HG03432 (cell line): ENCODE results near the gene PGA4.

Experiments
- ATAC-seq: cut with Tn5 transposase; IDR thresholded peaks from one replicate; pipeline ENCODE4 v1.9.1; 2021; ENCODE audit warnings: mild to moderate bottlenecking, moderate library complexity; ENCODE audit not compliant: unreplicated experiment

The PGA4 gene

DNA sequence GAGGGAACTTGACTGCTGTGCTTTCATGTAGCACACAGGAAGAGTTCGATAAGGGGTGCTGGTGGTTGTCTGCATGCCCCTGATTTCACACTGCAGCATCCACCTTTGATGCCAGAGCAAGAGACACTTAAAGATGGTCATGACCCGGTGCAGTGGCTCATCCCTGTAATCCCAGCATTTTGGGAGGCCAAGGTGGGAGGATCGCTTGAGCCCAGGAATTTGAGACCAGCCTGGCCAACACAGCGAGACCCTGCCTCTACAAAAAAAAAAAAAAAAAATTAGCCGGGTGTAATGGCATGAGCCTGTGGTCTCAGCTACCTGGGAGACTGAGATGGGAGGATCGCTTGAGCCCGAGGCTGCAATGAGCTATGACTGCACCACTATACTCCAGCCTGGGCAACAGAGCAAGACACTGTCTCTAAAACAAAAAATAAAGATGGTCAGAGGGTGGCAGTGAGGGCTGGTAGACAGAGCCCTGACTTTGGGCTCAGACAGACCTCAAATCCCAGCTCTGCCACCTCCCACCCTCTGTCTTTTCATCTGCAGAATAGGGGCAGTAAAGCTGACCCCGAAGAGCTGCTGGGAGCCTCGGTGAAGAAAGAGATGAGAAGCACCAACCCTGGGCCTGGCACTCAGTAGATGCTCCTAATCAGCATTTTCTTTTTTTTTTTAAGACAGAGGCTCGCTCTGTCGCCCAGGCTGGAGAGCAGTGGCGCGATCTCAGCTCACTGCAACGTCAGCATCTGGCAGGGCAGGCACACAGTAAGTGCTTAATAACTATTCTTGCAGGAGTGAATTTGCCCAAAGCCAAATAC is 55.2 kb downstream of the PGA4 start:
- no peak for ATAC-seq

DNA sequence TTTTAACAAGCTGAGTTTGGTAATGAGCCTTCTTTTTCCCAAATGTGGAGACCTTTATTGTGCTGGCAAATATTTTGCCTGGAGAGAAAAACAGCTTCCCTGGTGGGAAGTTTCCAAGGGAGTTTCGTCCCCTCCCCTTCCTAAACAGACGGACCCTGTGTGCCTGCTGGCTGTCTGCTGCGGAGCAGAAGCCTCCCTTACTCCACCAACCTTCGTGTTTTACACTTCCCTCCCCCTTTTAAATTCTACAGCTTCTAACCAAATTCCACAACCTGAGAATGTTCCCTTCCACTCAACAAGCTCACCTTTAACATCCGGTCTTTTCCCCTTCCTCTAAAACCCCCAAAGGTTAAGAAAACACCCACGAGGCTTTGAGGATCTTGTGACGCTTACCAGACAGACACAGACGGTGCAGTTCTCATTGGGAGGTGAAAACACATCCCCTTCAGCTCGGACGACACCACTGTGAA is 55.9 kb downstream of the PGA4 start:
- ATAC-seq: no peak

DNA sequence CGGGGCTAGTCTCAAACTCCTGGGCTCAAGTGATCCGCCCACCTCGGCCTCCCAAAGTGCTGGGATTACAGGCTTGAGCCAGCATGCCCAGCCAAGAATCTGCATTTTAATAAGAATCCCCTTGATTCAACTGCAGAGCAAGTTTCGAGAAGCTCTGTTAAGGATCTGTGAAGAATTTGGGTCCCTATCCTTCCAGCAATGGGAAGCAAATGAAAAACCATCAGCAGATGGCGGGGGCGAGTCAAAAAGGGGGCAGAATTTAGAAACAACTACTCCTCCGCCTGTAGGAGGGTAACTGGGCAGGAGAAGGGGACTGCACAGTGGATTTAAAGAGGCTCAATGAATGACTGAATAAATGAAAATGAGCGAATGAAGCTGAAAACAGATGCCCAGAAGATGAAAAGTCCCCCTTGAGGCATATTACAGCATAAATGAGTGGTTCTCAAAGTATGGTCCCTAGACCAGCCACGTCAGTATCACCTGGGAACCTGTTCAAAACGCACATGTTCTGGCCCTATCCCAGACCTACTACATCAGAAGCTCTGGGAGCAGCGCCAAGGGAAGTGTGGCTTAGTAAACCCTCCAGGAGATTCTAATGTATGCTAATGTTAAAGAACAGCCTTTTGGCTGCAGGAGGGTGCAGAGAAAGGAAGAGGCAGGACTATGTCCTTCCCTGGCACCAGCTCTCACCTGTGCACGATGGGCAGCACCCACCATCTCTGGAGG is 58.0 kb downstream of the PGA4 start:
- ATAC-seq: no peak

DNA sequence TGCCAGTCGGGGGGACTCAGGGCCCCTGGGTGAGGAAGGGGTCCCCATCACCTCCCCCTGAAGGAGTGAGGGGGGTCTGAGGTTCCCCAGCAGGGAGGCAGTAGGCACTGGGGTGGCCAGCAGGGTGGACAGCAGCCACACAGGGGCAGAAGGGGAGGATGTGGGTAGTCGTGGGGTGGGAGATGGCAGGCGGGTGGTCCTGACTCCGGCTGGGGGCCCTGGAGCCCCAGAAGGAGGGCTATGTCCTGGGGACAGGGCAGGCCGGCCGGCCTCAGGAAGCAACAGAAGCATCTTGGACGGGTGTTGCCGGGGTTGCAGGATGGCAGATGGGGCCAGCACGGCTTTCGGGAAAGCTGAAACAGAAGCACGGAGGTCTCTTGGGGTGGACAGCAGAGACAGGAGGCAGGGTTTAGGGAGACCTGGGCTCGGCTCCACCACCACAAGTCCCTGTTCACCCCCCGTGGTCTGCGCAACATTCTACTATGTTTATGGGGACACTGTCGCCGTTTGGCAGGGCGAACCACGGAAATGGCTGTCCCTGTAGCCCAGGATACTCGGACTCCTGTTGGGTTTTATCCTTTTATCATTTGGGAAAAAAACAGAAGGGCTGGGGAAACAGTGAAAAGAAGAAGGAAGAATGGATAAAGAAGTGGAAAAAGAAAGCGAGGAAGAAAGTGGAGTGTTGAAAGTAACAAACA is 58.9 kb downstream of the PGA4 start:
- no peak for ATAC-seq
